Sigmoid colon (tissue), 3 donors: ENCODE measurements around the gene DGKD.

Source experiments
- POLR2A ChIP-seq, 2 donors: fragments of 450-650 bp; IDR thresholded peaks; one replicate each; pipeline ENCODE4 v1.6.1; 2016; ENCODE audit warnings: antibody characterized with exemption in 2 of 2, mild to moderate bottlenecking in 2 of 2, moderate library complexity in 2 of 2
- TF ChIP-seq, protein P1 (sequence below), 4 experiments: fragments of 450-650 bp in 3 of 4; fragments of 200-600 bp in 1 of 4; IDR thresholded peaks; one replicate each; pipeline ENCODE4 v1.5.1; 2016 to 2019; ENCODE audit warnings: antibody characterized with exemption in 4 of 4, mild to moderate bottlenecking in 3 of 4, moderate library complexity in 2 of 4

DNA sequence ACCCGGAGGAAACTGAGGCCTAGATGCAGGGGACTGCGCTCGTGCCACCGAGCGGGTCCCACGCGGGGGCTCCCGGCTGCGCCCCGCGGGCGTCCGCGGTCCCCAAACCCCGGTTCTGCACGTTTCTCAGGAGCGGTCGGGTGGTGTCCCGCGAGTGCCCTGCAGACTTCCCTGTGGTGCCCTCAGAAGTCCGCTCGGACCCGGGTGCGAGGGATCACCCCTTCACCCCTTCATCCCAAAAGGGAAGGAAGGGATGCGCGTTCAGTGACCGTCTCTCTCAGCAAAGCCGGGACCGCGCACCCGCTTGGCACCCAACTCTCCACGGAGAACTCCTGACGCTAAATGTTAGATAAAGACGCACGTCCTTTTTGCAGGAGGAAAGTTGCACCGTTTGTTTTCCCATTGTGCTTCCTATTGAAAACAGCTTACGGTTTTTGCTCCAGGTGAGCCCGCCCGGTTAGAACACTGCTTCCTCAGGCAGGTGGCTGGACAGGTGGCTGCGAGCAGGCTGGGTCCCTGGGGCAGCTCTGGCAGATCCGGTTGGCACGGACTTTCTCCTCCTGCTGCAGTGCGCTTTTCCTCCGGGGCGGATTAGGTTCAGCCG lies 779 bp downstream of the DGKD start:
- TF ChIP-seq, protein P1, sequence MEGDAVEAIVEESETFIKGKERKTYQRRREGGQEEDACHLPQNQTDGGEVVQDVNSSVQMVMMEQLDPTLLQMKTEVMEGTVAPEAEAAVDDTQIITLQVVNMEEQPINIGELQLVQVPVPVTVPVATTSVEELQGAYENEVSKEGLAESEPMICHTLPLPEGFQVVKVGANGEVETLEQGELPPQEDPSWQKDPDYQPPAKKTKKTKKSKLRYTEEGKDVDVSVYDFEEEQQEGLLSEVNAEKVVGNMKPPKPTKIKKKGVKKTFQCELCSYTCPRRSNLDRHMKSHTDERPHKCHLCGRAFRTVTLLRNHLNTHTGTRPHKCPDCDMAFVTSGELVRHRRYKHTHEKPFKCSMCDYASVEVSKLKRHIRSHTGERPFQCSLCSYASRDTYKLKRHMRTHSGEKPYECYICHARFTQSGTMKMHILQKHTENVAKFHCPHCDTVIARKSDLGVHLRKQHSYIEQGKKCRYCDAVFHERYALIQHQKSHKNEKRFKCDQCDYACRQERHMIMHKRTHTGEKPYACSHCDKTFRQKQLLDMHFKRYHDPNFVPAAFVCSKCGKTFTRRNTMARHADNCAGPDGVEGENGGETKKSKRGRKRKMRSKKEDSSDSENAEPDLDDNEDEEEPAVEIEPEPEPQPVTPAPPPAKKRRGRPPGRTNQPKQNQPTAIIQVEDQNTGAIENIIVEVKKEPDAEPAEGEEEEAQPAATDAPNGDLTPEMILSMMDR (IDR thresholded peaks at IDR 0.05), result no peak
- TF ChIP-seq POLR2A (IDR thresholded peaks at IDR 0.05), result no peak
